Activated CD4-positive, alpha-beta T cell treated with anti-CD3 and anti-CD28 coated beads, Interleukin-2, amount 10 ng/mL, durations not matched to agents 7 days and 5 days (primary cell): ENCODE measurements around the gene ATXN7L3. TPM values are rescaled to one million over a fixed set of nuclear protein-coding genes. Genes with fewer than 3 reads are reported as not detected.
A peak's percentile ranks its signal among the peaks of the same experiment; 100 is the strongest.
"Not testable (repeated sequence)": the region's sequence is repeated elsewhere in the genome, so short reads cannot be mapped to it uniquely, and the experiment has no call there.

ENCODE experiments used
- CTCF ChIA-PET: fragments of 350-600 bp; sonication (Branson Sonifier 250); formaldehyde crosslinking; loops from one replicate; lab custom pipeline; 2021; ENCODE audit warnings: antibody characterized with exemption; lab: Charles Lee
- POLR2A ChIA-PET: fragments of 350-600 bp; sonication (Branson Sonifier 250); formaldehyde crosslinking; loops from one replicate; lab custom pipeline; 2021; ENCODE audit warnings: antibody characterized with exemption; lab: Charles Lee
- DNase-seq: peaks from one replicate; pipeline ENCODE4 v3.0.0-alpha.2; 2020
- H3K27ac Mint-ChIP-seq: one replicate; pipeline ENCODE4 v1.8.0; 2021; ENCODE audit warnings: mild to moderate bottlenecking, moderate library complexity, mixed read lengths
- H3K27me3 Mint-ChIP-seq: one replicate; pipeline ENCODE4 v1.8.0; 2021; ENCODE audit warnings: mixed read lengths
- H3K36me3 Mint-ChIP-seq: one replicate; pipeline ENCODE4 v1.8.0; 2021; ENCODE audit warnings: low read depth, mixed read lengths
- H3K4me1 Mint-ChIP-seq: one replicate; pipeline ENCODE4 v1.8.0; 2021; ENCODE audit warnings: mixed read lengths
- H3K4me3 Mint-ChIP-seq: one replicate; pipeline ENCODE4 v1.8.0; 2021; ENCODE audit warnings: mild to moderate bottlenecking, moderate library complexity, mixed read lengths
- H3K9me3 Mint-ChIP-seq: one replicate; pipeline ENCODE4 v1.8.0; 2021; ENCODE audit warnings: mixed read lengths
- total RNA-seq, 2 experiments: library from RNA; stranded (reverse); gene quantifications; one replicate each; pipeline ENCODE4 v1.2.3, GENCODE V29; 2021

The ATXN7L3 gene
- 100 to 1,000 TPM; 110 to 112 TPM for total RNA-seq

GRCh38 chr17:44199553-44200477 is at the start of gene ATXN7L3:
TSS of gene ATXN7L3 (minus strand) at chr17:44199884. CDS start at chr17:44198070, 1,814 bp downstream.
- H3K27ac Mint-ChIP-seq = peak within 1 kb of the TSS; percentile 96
- peak; percentile 100 for DNase-seq
- H3K4me1 Mint-ChIP-seq = peaks cover 63% of the 10 kb centered on the region
- no peaks in the 10 kb centered on the region for H3K27me3 Mint-ChIP-seq
- peak within 1 kb of the TSS; percentile 92 for H3K4me3 Mint-ChIP-seq
- ChIA-PET POLR2A (interaction anchor here (1.3 kb wide), 1 partner anchor 10 kb away, joined by 5 read pairs; no protein-coding TSS in a partner anchor), CTCF (interaction anchor here (0.6 to 9.6 kb wide), 2 partner anchors 10 to 131 kb away, joined by 3 to 55 read pairs; no protein-coding TSS in a partner anchor)
- peaks cover 32% of the 10 kb centered on the region for H3K36me3 Mint-ChIP-seq
- H3K9me3 Mint-ChIP-seq = no peaks in the 10 kb centered on the region

GRCh38 chr17:44247876-44248736 is 48.4 kb upstream of the ATXN7L3 start:
- no peaks in the 10 kb centered on the region for H3K36me3 Mint-ChIP-seq
- H3K9me3 Mint-ChIP-seq = no peaks in the 10 kb centered on the region
- POLR2A ChIA-PET = no interaction called here
- CTCF ChIA-PET = interaction anchor here (0.6 to 2.8 kb wide), 5 partner anchors 8 to 106 kb away, joined by 3 to 10 read pairs (median 3); no protein-coding TSS in a partner anchor
- H3K4me3 Mint-ChIP-seq = no peak overlapping the region
- no peak overlapping the region for H3K27ac Mint-ChIP-seq
- no peaks in the 10 kb centered on the region for H3K27me3 Mint-ChIP-seq
- DNase-seq = no peak
- H3K4me1 Mint-ChIP-seq = peaks cover 47% of the 10 kb centered on the region

- POLR2A ChIA-PET = no interaction called here
- Mint-ChIP-seq H3K27me3 (no peaks in the 10 kb centered on the region), H3K27ac (peak overlapping the region; percentile 36), H3K36me3 (no peaks in the 10 kb centered on the region), H3K4me1 (peaks cover 47% of the 10 kb centered on the region), H3K9me3 (no peaks in the 10 kb centered on the region), H3K4me3 (no peak overlapping the region)
- CTCF ChIA-PET = interaction anchor here (0.6 to 2.8 kb wide), 7 partner anchors 9 to 105 kb away, joined by 3 to 10 read pairs (median 3); partner anchors contain the start of gene UBTF
- DNase-seq = no peak
These were observed 47.8 kb upstream of the ATXN7L3 start for GRCh38 chr17:44247440-44247841.

- Mint-ChIP-seq H3K27me3 (peaks cover 3% of the 10 kb centered on the region), H3K9me3 (no peaks in the 10 kb centered on the region), H3K4me3 (no peak overlapping the region), H3K4me1 (peaks cover 14% of the 10 kb centered on the region), H3K36me3 (no peaks in the 10 kb centered on the region), H3K27ac (no peak overlapping the region)
- ChIA-PET CTCF (interaction anchor here (0.6 to 1.7 kb wide), 2 partner anchors 20 to 40 kb away, joined by 3 to 4 read pairs; no protein-coding TSS in a partner anchor), POLR2A (no interaction called here)
- DNase-seq = no peak
These were observed 41.5 kb upstream of the ATXN7L3 start for GRCh38 chr17:44241106-44241624.

GRCh38 chr17:44237886-44238285 is 38.2 kb upstream of the ATXN7L3 start:
- H3K27me3 Mint-ChIP-seq, H3K9me3 Mint-ChIP-seq, H3K4me3 Mint-ChIP-seq, POLR2A ChIA-PET, H3K27ac Mint-ChIP-seq, H3K4me1 Mint-ChIP-seq, H3K36me3 Mint-ChIP-seq, CTCF ChIA-PET, DNase-seq: not testable (repeated sequence)

- Mint-ChIP-seq H3K4me3 (no peak overlapping the region), H3K4me1 (peaks cover 8% of the 10 kb centered on the region), H3K27me3 (peaks cover 6% of the 10 kb centered on the region), H3K9me3 (no peaks in the 10 kb centered on the region), H3K27ac (no peak overlapping the region), H3K36me3 (no peaks in the 10 kb centered on the region)
- CTCF ChIA-PET = no interaction called here
- no peak for DNase-seq
- POLR2A ChIA-PET = no interaction called here
These were observed 36.8 kb upstream of the ATXN7L3 start for GRCh38 chr17:44236444-44236991.

GRCh38 chr17:44235583-44235936 is 35.9 kb upstream of the ATXN7L3 start:
- no peak overlapping the region for H3K4me3 Mint-ChIP-seq
- peaks cover 9% of the 10 kb centered on the region for H3K27me3 Mint-ChIP-seq
- POLR2A ChIA-PET = no interaction called here
- H3K27ac Mint-ChIP-seq = no peak overlapping the region
- CTCF ChIA-PET = no interaction called here
- no peaks in the 10 kb centered on the region for H3K9me3 Mint-ChIP-seq
- H3K36me3 Mint-ChIP-seq = no peaks in the 10 kb centered on the region
- no peak for DNase-seq
- peaks cover 8% of the 10 kb centered on the region for H3K4me1 Mint-ChIP-seq

GRCh38 chr17:44233582-44233981 is 33.9 kb upstream of the ATXN7L3 start:
- Mint-ChIP-seq H3K9me3 (no peaks in the 10 kb centered on the region), H3K27ac (no peak overlapping the region), H3K36me3 (no peaks in the 10 kb centered on the region), H3K4me1 (peaks cover 8% of the 10 kb centered on the region), H3K4me3 (no peak overlapping the region), H3K27me3 (peaks cover 13% of the 10 kb centered on the region)
- CTCF ChIA-PET = interaction anchor here (0.9 kb wide), 1 partner anchor 24 kb away, joined by 3 read pairs; no protein-coding TSS in a partner anchor
- no peak for DNase-seq
- POLR2A ChIA-PET = no interaction called here

- H3K4me1 Mint-ChIP-seq = peaks cover 8% of the 10 kb centered on the region
- DNase-seq = no peak
- no peaks in the 10 kb centered on the region for H3K36me3 Mint-ChIP-seq
- peaks cover 13% of the 10 kb centered on the region for H3K27me3 Mint-ChIP-seq
- no peaks in the 10 kb centered on the region for H3K9me3 Mint-ChIP-seq
- ChIA-PET CTCF (no interaction called here), POLR2A (no interaction called here)
- H3K27ac Mint-ChIP-seq = no peak overlapping the region
- no peak overlapping the region for H3K4me3 Mint-ChIP-seq
These were observed 32.4 kb upstream of the ATXN7L3 start for GRCh38 chr17:44232061-44232460.

- Mint-ChIP-seq H3K9me3 (no peaks in the 10 kb centered on the region), H3K27ac (no peak overlapping the region), H3K4me3 (no peak overlapping the region), H3K36me3 (no peaks in the 10 kb centered on the region), H3K4me1 (peaks cover 4% of the 10 kb centered on the region), H3K27me3 (peaks cover 7% of the 10 kb centered on the region)
- DNase-seq = no peak
- CTCF ChIA-PET = interaction anchor here (1.1 to 2.1 kb wide), 2 partner anchors 10 to 20 kb away, joined by 3 to 10 read pairs; partner anchors contain the start of gene UBTF
- POLR2A ChIA-PET = no interaction called here
These were observed 30.5 kb upstream of the ATXN7L3 start for GRCh38 chr17:44230140-44230539.

- peaks cover 7% of the 10 kb centered on the region for H3K27me3 Mint-ChIP-seq
- POLR2A ChIA-PET = no interaction called here
- no peak for DNase-seq
- H3K9me3 Mint-ChIP-seq = no peaks in the 10 kb centered on the region
- no peak overlapping the region for H3K4me3 Mint-ChIP-seq
- CTCF ChIA-PET = interaction anchor here (1.6 to 2.1 kb wide), 2 partner anchors 11 to 19 kb away, joined by 3 to 10 read pairs; no protein-coding TSS in a partner anchor
- no peaks in the 10 kb centered on the region for H3K36me3 Mint-ChIP-seq
- no peaks in the 10 kb centered on the region for H3K4me1 Mint-ChIP-seq
- no peak overlapping the region for H3K27ac Mint-ChIP-seq
These were observed 29.4 kb upstream of the ATXN7L3 start for GRCh38 chr17:44229090-44229489.

GRCh38 chr17:44223541-44224071 is 23.9 kb upstream of the ATXN7L3 start:
- Mint-ChIP-seq H3K27ac (no peak overlapping the region), H3K9me3 (no peaks in the 10 kb centered on the region), H3K4me3 (no peak overlapping the region), H3K36me3 (peaks cover 16% of the 10 kb centered on the region), H3K4me1 (peaks cover 11% of the 10 kb centered on the region), H3K27me3 (no peaks in the 10 kb centered on the region)
- POLR2A ChIA-PET = no interaction called here
- no peak for DNase-seq
- CTCF ChIA-PET = interaction anchor here (0.6 to 1.0 kb wide), 3 partner anchors 13 to 118 kb away, joined by 3 to 4 read pairs (median 4); no protein-coding TSS in a partner anchor
